ENCODE results near the gene CXorf58.

DNA sequence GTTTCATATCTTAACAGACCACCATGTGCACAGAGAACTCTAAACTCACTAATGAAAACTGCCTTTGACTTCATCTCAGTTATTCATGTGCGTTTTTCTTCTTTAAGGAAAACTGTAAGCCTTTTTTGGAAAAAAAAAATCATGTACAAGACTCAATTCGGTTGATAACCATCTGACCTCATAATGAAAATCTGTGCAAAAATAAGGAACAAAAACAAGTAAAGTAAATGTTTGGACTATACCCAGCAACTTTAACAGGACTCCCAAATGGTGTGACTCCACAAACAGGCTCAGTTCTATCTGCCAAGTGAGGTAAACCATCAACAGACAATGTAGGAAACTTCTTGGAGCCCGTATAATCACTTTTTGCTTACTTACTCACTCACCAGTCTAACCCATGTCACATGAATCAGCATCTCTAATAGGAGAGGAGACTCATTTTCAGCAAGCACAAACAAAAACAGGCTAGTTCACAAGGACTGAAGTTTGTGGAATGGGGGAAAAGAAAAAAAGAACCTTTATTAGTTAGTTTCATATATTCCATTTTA, 9.3 kb upstream of the CXorf58 start:
- TF ChIP-seq POLR2A (IDR thresholded peaks at IDR 0.05), result no peak
- TF ChIP-seq POLR2AphosphoS5 (IDR thresholded peaks at IDR 0.05), result no peak

Measured in spleen (tissue), 3 donors.